Measurements from ENCODE around the gene CAMK2A.

- no peak for TF ChIP-seq CTCF (IDR thresholded peaks at IDR 0.05)
- no peak for TF ChIP-seq BHLHE40 (IDR thresholded peaks at IDR 0.05; ENCODE audit: low read depth, low read length)
These were observed 32.1 kb downstream of the CAMK2A start for GRCh38 chr5:150257424-150257823.

Data from A549 (cell line).